Measurements from ENCODE around the gene SOS2. TPM values are rescaled to one million over a fixed set of nuclear protein-coding genes. Genes with fewer than 3 reads are reported as not detected.
A peak's percentile ranks its signal among the peaks of the same experiment; 100 is the strongest.

Gene SOS2
- total RNA-seq, 1 experiment from 2014 or later, result 9.9 TPM

DNA sequence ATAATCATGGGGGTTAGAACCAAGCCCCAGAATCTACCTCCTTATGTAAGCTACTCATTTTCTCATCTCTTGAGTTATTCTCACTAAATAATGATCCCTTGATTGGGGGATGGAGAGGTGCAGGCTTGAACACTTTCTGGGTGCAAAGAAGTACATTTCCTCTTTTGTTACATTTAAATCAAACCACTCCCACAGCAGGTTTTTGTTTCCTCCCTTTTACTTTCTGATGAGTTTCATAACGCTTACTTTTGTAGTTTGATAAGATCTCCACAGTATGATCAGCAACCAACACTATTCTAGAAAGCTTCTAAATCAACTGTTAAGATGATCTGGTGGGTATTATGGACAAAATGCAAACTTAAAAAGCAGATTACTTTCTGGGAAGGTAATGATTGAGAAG is 135.5 kb downstream of the SOS2 start:
- POLR2A ChIA-PET (ENCODE audit: unreplicated experiment), result no interaction called here
- no TSS peak for BruUV-seq (replicated peaks)
- no peak for ATAC-seq

GRCh38 chr14:50094056-50094755 is 137.2 kb downstream of the SOS2 start:
- Histone ChIP-seq H3K27me3 (ENCODE audit: low read length) (no peaks in the 10 kb centered on the region), H4K20me1 (ENCODE audit: low read length) (no peaks in the 10 kb centered on the region), H3K4me2 (ENCODE audit: low read length) (no peak overlapping the region), H2AFZ (ENCODE audit: low read length) (no peak overlapping the region), H3K4me1 (ENCODE audit: insufficient read depth, low read length) (peaks cover 7% of the 10 kb centered on the region), H3F3A (ENCODE audit: low read length, unreplicated experiment) (no peaks in the 10 kb centered on the region), H3K9ac (ENCODE audit: low read length) (no peak overlapping the region), H3K4me3 (ENCODE audit: low read length) (no peak overlapping the region), H3K79me2 (ENCODE audit: low read length) (no peaks in the 10 kb centered on the region), H3K9me3 (ENCODE audit: low read length) (no peaks in the 10 kb centered on the region), H3K9me2 (replicated peaks; ENCODE audit: low read length) (no peaks in the 10 kb centered on the region), H3K36me3 (ENCODE audit: low read depth, low read length) (no peaks in the 10 kb centered on the region), H3K27ac (ENCODE audit: low read length) (no peak overlapping the region)
- intact Hi-C loops (cut with micrococcal nuclease), result no loop called here
- DNase-seq (no peak), ATAC-seq (no peak)
- BruUV-seq (replicated peaks), result no TSS peak
- TF ChIP-seq EZH2 (IDR thresholded peaks at IDR 0.05; ENCODE audit: low read length, unreplicated experiment) (no peak), EZH2phosphoT487 (IDR thresholded peaks at IDR 0.05; ENCODE audit: borderline replicate concordance, low read length) (no peak)
- TF ChIP-seq, protein P1, sequence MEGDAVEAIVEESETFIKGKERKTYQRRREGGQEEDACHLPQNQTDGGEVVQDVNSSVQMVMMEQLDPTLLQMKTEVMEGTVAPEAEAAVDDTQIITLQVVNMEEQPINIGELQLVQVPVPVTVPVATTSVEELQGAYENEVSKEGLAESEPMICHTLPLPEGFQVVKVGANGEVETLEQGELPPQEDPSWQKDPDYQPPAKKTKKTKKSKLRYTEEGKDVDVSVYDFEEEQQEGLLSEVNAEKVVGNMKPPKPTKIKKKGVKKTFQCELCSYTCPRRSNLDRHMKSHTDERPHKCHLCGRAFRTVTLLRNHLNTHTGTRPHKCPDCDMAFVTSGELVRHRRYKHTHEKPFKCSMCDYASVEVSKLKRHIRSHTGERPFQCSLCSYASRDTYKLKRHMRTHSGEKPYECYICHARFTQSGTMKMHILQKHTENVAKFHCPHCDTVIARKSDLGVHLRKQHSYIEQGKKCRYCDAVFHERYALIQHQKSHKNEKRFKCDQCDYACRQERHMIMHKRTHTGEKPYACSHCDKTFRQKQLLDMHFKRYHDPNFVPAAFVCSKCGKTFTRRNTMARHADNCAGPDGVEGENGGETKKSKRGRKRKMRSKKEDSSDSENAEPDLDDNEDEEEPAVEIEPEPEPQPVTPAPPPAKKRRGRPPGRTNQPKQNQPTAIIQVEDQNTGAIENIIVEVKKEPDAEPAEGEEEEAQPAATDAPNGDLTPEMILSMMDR (conservative IDR thresholded peaks at IDR 0.05; ENCODE audit: low read depth, low read length), result no peak
- POLR2A ChIA-PET (ENCODE audit: unreplicated experiment), result interaction anchor here (0.6 kb wide), 1 partner anchor 50 kb away, joined by 5 read pairs; no protein-coding TSS in a partner anchor
- CTCF ChIA-PET, result interaction anchor here (0.5 to 1.1 kb wide), 2 partner anchors 41 to 231 kb away, joined by 3 to 4 read pairs; no protein-coding TSS in a partner anchor

More for the DNA sequence above, 135.5 kb downstream of the SOS2 start:
- DNase-seq, result no peak
- TF ChIP-seq, protein P1 (conservative IDR thresholded peaks at IDR 0.05; ENCODE audit: low read depth, low read length), result no peak
- TF ChIP-seq EZH2 (IDR thresholded peaks at IDR 0.05; ENCODE audit: low read length, unreplicated experiment) (no peak), EZH2phosphoT487 (IDR thresholded peaks at IDR 0.05; ENCODE audit: borderline replicate concordance, low read length) (no peak)
- intact Hi-C loops (cut with micrococcal nuclease), result no loop called here
- Histone ChIP-seq H3K9ac (ENCODE audit: low read length) (no peak overlapping the region), H3K27ac (ENCODE audit: low read length) (no peak overlapping the region), H3K79me2 (ENCODE audit: low read length) (no peaks in the 10 kb centered on the region), H3K27me3 (ENCODE audit: low read length) (no peaks in the 10 kb centered on the region), H3K36me3 (ENCODE audit: low read depth, low read length) (no peaks in the 10 kb centered on the region), H4K20me1 (ENCODE audit: low read length) (no peaks in the 10 kb centered on the region), H3K4me2 (ENCODE audit: low read length) (no peak overlapping the region), H3K4me3 (ENCODE audit: low read length) (no peak overlapping the region), H3K4me1 (ENCODE audit: insufficient read depth, low read length) (peaks cover 24% of the 10 kb centered on the region), H2AFZ (ENCODE audit: low read length) (no peak overlapping the region), H3K9me3 (ENCODE audit: low read length) (no peaks in the 10 kb centered on the region), H3F3A (ENCODE audit: low read length, unreplicated experiment) (no peaks in the 10 kb centered on the region), H3K9me2 (replicated peaks; ENCODE audit: low read length) (no peaks in the 10 kb centered on the region)
- CTCF ChIA-PET, result no interaction called here

- no peak overlapping the region for H3K4me3 ChIP-seq (ENCODE audit: low read length)
- H3K9me2 ChIP-seq (replicated peaks; ENCODE audit: low read length), result no peaks in the 10 kb centered on the region
- H4K20me1 ChIP-seq (ENCODE audit: low read length), result no peaks in the 10 kb centered on the region
- no peaks in the 10 kb centered on the region for H3F3A ChIP-seq (ENCODE audit: low read length, unreplicated experiment)
- H3K36me3 ChIP-seq (ENCODE audit: low read depth, low read length), result no peaks in the 10 kb centered on the region
- no peaks in the 10 kb centered on the region for H3K79me2 ChIP-seq (ENCODE audit: low read length)
- TF ChIP-seq, protein P1 (conservative IDR thresholded peaks at IDR 0.05; ENCODE audit: low read depth, low read length), result no peak
- no peak for TF ChIP-seq EZH2 (IDR thresholded peaks at IDR 0.05; ENCODE audit: low read length, unreplicated experiment)
- no TSS peak for BruUV-seq (replicated peaks)
- no peak for DNase-seq
- no peaks in the 10 kb centered on the region for H3K27me3 ChIP-seq (ENCODE audit: low read length)
- H3K27ac ChIP-seq (ENCODE audit: low read length), result no peak overlapping the region
- peak; percentile 71 for ATAC-seq
- H3K4me1 ChIP-seq (ENCODE audit: insufficient read depth, low read length), result no peaks in the 10 kb centered on the region
- no peaks in the 10 kb centered on the region for H3K9me3 ChIP-seq (ENCODE audit: low read length)
- ChIA-PET POLR2A (ENCODE audit: unreplicated experiment) (no interaction called here), CTCF (interaction anchor here (0.9 to 1.1 kb wide), 2 partner anchors 25 to 231 kb away, joined by 3 read pairs; no protein-coding TSS in a partner anchor)
- intact Hi-C loops (cut with micrococcal nuclease), result no loop called here
- no peak overlapping the region for H2AFZ ChIP-seq (ENCODE audit: low read length)
- H3K4me2 ChIP-seq (ENCODE audit: low read length), result no peak overlapping the region
- H3K9ac ChIP-seq (ENCODE audit: low read length), result no peak overlapping the region
These were observed 137.9 kb downstream of the SOS2 start for GRCh38 chr14:50093496-50093895.

All from PC-3 (cell line).